HEK293T (cell line): ENCODE results near the gene SH3GL3.

ENCODE experiments used
- CTCF ChIA-PET: fragments of 350-600 bp; formaldehyde crosslinking; extraction: SDS; loops from one replicate; lab custom pipeline; 2021; ENCODE audit warnings: antibody characterized with exemption, inconsistent platforms; lab: Yijun Ruan, JAX
- POLR2A ChIA-PET: fragments of 350-600 bp; formaldehyde crosslinking; extraction: SDS; loops from one replicate; lab custom pipeline; 2020; ENCODE audit warnings: antibody characterized with exemption, inconsistent platforms; lab: Yijun Ruan, JAX
- DNase-seq: peaks from one replicate; pipeline ENCODE4 v3.0.0; 2012; ENCODE audit warnings: mixed read lengths; ENCODE audit errors: extremely low spot score
- BHLHE40 ChIP-seq: fragments of 450-650 bp; IDR thresholded peaks from 2 replicates; pipeline ENCODE4 v1.6.1; 2016; ENCODE audit warnings: mild to moderate bottlenecking, moderate library complexity, borderline replicate concordance
- FOXA1 ChIP-seq: fragments of 450-650 bp; IDR thresholded peaks from 2 replicates; pipeline ENCODE4 v1.6.1; 2016; ENCODE audit warnings: mild to moderate bottlenecking
- FOXM1 ChIP-seq: fragments of 450-650 bp; IDR thresholded peaks from 2 replicates; pipeline ENCODE4 v1.6.1; 2017; ENCODE audit warnings: mild to moderate bottlenecking, borderline replicate concordance
- L3MBTL2 ChIP-seq: fragments of 450-650 bp; conservative IDR thresholded peaks from 2 replicates; pipeline ENCODE4 v1.6.1; 2016; ENCODE audit warnings: mild to moderate bottlenecking
- LEF1 ChIP-seq: fragments of 450-650 bp; IDR thresholded peaks from 2 replicates; pipeline ENCODE4 v1.6.1; 2017; ENCODE audit warnings: mild to moderate bottlenecking, borderline replicate concordance
- NFRKB ChIP-seq: fragments of 450-650 bp; IDR thresholded peaks from 2 replicates; pipeline ENCODE4 v1.6.1; 2016; ENCODE audit warnings: mild to moderate bottlenecking, moderate library complexity
- SP1 ChIP-seq: fragments of 450-650 bp; IDR thresholded peaks from 2 replicates; pipeline ENCODE4 v1.6.1; 2017
- ZNF384 ChIP-seq: fragments of 450-650 bp; IDR thresholded peaks from 2 replicates; pipeline ENCODE4 v1.6.1; 2016

SH3GL3 gene

DNA sequence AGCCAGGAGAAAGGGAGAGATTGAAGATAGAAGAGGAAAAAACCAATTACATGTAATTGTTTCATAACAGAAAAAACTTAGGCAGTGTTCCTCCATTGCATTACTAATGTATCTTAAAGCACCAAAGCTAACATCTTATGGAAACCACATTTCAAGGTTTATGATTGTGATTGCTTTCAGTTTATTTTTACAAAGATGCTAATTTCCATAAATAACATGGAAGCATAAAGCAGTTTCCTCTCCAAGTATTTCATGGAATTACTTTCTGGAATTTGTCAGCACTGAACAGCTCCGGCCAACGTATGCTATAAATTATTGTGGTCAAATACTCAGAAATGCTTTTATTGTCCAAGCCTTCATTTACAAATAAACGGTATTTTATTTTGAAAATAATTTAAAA lies 218.3 kb downstream of the SH3GL3 start:
- ChIA-PET CTCF (interaction anchor here (0.7 kb wide), 1 partner anchor 219 kb away, joined by 3 read pairs; the partner anchor contains the start of gene SH3GL3), POLR2A (no interaction called here)
- no peak for DNase-seq
- TF ChIP-seq FOXM1 (no peak), NFRKB (no peak), ZNF384 (no peak), LEF1 (no peak), BHLHE40 (no peak), SP1 (no peak), FOXA1 (no peak), L3MBTL2 (no peak)
